ENCODE data around the gene UNC13D. TPM values are rescaled to one million over a fixed set of nuclear protein-coding genes. Genes with fewer than 3 reads are reported as not detected.

Gene UNC13D
- total RNA-seq, 1 experiment from 2014 or later, result 9.0 TPM

DNA sequence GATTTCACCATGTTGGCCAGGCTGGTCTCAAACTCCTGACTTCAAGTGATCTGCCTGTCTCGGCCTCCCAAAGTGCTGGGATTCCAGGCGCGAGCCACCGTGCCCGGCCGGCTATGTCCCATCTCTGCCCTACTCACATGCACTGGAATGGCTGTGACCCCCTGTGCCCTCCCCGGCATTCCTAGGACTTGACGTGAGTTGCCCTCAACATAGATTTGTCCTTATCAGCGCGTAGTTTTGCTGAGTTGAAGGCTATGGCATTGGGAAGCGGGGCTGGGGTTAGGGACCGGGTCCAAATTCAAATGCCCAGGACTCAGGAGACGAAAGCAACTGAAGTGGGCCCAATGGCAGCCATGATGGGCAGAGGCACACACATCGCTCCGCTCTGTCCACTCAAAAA, 5.8 kb downstream of the UNC13D start:
- H3K27ac Mint-ChIP-seq (ENCODE audit: unreplicated experiment), result no peak overlapping the region
- Histone ChIP-seq H3K36me3 (ENCODE audit: control insufficient read depth, insufficient read depth, low read length) (no peaks in the 10 kb centered on the region), H3K4me3 (ENCODE audit: low read depth, low read length) (no peak overlapping the region), H3K9me3 (no peaks in the 10 kb centered on the region), H3K4me1 (no peaks in the 10 kb centered on the region), H3K27me3 (replicated peaks; ENCODE audit: control insufficient read depth, insufficient read depth, low read length) (no peaks in the 10 kb centered on the region)
- no TSS peak for BruUV-seq (replicated peaks)
- ChIA-PET POLR2A (no interaction called here), CTCF (interaction anchor here (0.7 kb wide), 1 partner anchor 76 kb away, joined by 3 read pairs; no protein-coding TSS in a partner anchor)
- intact Hi-C loops (cut with micrococcal nuclease; ENCODE audit: unreplicated experiment), result no loop called here
- no peaks in the 10 kb centered on the region for H3K9me3 Mint-ChIP-seq (ENCODE audit: unreplicated experiment)
- no peaks in the 10 kb centered on the region for H3K36me3 Mint-ChIP-seq (ENCODE audit: insufficient read depth, unreplicated experiment)
- no peak for DNase-seq
- peaks cover 1% of the 10 kb centered on the region for H3K4me1 Mint-ChIP-seq (ENCODE audit: low read depth, unreplicated experiment)
- H3K4me3 Mint-ChIP-seq (ENCODE audit: unreplicated experiment), result no peak overlapping the region
- TF ChIP-seq, protein P1, sequence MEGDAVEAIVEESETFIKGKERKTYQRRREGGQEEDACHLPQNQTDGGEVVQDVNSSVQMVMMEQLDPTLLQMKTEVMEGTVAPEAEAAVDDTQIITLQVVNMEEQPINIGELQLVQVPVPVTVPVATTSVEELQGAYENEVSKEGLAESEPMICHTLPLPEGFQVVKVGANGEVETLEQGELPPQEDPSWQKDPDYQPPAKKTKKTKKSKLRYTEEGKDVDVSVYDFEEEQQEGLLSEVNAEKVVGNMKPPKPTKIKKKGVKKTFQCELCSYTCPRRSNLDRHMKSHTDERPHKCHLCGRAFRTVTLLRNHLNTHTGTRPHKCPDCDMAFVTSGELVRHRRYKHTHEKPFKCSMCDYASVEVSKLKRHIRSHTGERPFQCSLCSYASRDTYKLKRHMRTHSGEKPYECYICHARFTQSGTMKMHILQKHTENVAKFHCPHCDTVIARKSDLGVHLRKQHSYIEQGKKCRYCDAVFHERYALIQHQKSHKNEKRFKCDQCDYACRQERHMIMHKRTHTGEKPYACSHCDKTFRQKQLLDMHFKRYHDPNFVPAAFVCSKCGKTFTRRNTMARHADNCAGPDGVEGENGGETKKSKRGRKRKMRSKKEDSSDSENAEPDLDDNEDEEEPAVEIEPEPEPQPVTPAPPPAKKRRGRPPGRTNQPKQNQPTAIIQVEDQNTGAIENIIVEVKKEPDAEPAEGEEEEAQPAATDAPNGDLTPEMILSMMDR (IDR thresholded peaks at IDR 0.05; ENCODE audit: insufficient read depth in 1 of 2, low read depth in 1 of 2, low read length in 1 of 2, severe bottlenecking in 1 of 2, unreplicated experiment in 1 of 2), result no peak
- no peaks in the 10 kb centered on the region for H3K27me3 Mint-ChIP-seq (ENCODE audit: insufficient read depth, unreplicated experiment)

DNA sequence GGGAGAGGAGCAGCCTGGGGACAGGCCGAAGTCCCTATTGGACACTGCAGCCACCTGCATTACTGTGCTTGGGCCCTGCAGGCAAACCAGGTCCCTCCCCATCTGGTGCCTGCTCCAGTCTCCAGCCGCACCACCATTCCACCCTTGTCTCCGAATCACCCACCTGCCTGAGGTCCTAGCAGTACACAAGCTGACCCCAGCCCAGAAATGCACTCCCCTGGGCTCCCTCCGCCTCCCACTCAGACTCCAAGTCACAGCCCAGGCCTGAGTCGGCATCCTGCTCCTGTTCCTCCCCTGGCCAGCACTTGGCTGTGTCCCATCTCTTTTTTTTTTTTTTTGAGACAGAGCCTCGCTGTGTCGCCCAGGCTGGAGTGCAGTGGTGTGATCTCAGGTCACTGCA, 6.3 kb downstream of the UNC13D start:
- Mint-ChIP-seq H3K27me3 (ENCODE audit: insufficient read depth, unreplicated experiment) (no peaks in the 10 kb centered on the region), H3K27ac (ENCODE audit: unreplicated experiment) (no peak overlapping the region), H3K4me3 (ENCODE audit: unreplicated experiment) (no peak overlapping the region), H3K36me3 (ENCODE audit: insufficient read depth, unreplicated experiment) (no peaks in the 10 kb centered on the region), H3K4me1 (ENCODE audit: low read depth, unreplicated experiment) (peaks cover 6% of the 10 kb centered on the region), H3K9me3 (ENCODE audit: unreplicated experiment) (no peaks in the 10 kb centered on the region)
- H3K27me3 ChIP-seq (replicated peaks; ENCODE audit: control insufficient read depth, insufficient read depth, low read length), result no peaks in the 10 kb centered on the region
- TF ChIP-seq, protein P1 (IDR thresholded peaks at IDR 0.05; ENCODE audit: insufficient read depth in 1 of 2, low read depth in 1 of 2, low read length in 1 of 2, severe bottlenecking in 1 of 2, unreplicated experiment in 1 of 2), result no peak
- BruUV-seq (replicated peaks), result no TSS peak
- intact Hi-C loops (cut with micrococcal nuclease; ENCODE audit: unreplicated experiment), result no loop called here
- DNase-seq, result no peak
- H3K9me3 ChIP-seq, result no peaks in the 10 kb centered on the region
- CTCF ChIA-PET, result interaction anchor here (0.7 kb wide), 1 partner anchor 75 kb away, joined by 3 read pairs; no protein-coding TSS in a partner anchor
- POLR2A ChIA-PET, result interaction anchor here (1.0 kb wide), 1 partner anchor 58 kb away, joined by 5 read pairs; no protein-coding TSS in a partner anchor
- no peaks in the 10 kb centered on the region for H3K4me1 ChIP-seq
- no peaks in the 10 kb centered on the region for H3K36me3 ChIP-seq (ENCODE audit: control insufficient read depth, insufficient read depth, low read length)
- H3K4me3 ChIP-seq (ENCODE audit: low read depth, low read length), result no peak overlapping the region

DNA sequence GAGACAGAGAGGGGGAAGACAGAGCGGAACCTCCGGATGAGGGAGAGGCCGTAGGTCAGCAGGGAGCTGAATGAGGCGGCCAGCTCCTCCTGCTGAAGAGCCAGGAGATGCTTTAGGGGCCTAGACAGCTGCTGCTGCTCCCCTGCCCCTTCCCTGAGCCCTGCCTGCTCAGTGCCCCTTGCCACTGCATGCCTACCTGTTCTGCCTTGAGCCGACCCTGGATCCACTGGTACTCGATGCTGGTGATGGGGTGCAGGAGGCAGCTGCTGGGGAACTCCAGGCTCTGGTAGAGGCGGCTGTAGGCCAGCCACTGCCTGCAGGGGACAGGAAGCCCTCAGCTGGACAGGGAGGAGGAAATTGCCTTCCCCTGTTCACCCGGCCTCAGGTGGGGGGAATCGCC, 7.6 kb downstream of the UNC13D start:
- Histone ChIP-seq H3K4me3 (ENCODE audit: low read depth, low read length) (no peak overlapping the region), H3K4me1 (no peaks in the 10 kb centered on the region), H3K9me3 (no peaks in the 10 kb centered on the region), H3K36me3 (ENCODE audit: control insufficient read depth, insufficient read depth, low read length) (no peaks in the 10 kb centered on the region), H3K27me3 (replicated peaks; ENCODE audit: control insufficient read depth, insufficient read depth, low read length) (no peaks in the 10 kb centered on the region)
- Mint-ChIP-seq H3K27me3 (ENCODE audit: insufficient read depth, unreplicated experiment) (no peaks in the 10 kb centered on the region), H3K36me3 (ENCODE audit: insufficient read depth, unreplicated experiment) (no peaks in the 10 kb centered on the region), H3K27ac (ENCODE audit: unreplicated experiment) (no peak overlapping the region), H3K4me1 (ENCODE audit: low read depth, unreplicated experiment) (peaks cover 11% of the 10 kb centered on the region), H3K9me3 (ENCODE audit: unreplicated experiment) (no peaks in the 10 kb centered on the region), H3K4me3 (ENCODE audit: unreplicated experiment) (no peak overlapping the region)
- BruUV-seq (replicated peaks), result no TSS peak
- DNase-seq, result no peak
- ChIA-PET CTCF (interaction anchor here (0.8 kb wide), 1 partner anchor 22 kb away, joined by 9 read pairs; no protein-coding TSS in a partner anchor), POLR2A (interaction anchor here (0.6 to 1.1 kb wide), 2 partner anchors 19 to 57 kb away, joined by 3 to 5 read pairs; partner anchors contain the start of gene WBP2)
- TF ChIP-seq, protein P1 (IDR thresholded peaks at IDR 0.05; ENCODE audit: insufficient read depth in 1 of 2, low read depth in 1 of 2, low read length in 1 of 2, severe bottlenecking in 1 of 2, unreplicated experiment in 1 of 2), result no peak
- intact Hi-C loops (cut with micrococcal nuclease; ENCODE audit: unreplicated experiment), result no loop called here
